DOHH2 (cell line): ENCODE data around the gene MC3R.
"Not testable (repeated sequence)": the region's sequence is repeated elsewhere in the genome, so short reads cannot be mapped to it uniquely, and the experiment has no call there.

Source experiments
- H3F3A ChIP-seq: fragments of 200-600 bp; sonication (generic), shearing (Covaris generic); 2 replicates; pipeline ENCODE4 v1.6.0; 2016; ENCODE audit warnings: antibody characterized with exemption, mild to moderate bottlenecking; ENCODE audit not compliant: control insufficient read depth, insufficient read depth
- H3K27ac ChIP-seq: fragments of 200-600 bp; sonication (generic); 2 replicates; pipeline ENCODE4 v1.5.1; 2014; ENCODE audit warnings: low read depth, mild to moderate bottlenecking, low read length, moderate library complexity
- H3K27me3 ChIP-seq: fragments of 200-600 bp; sonication (generic); 2 replicates; pipeline ENCODE4 v1.6.1; 2014; ENCODE audit warnings: mild to moderate bottlenecking, low read length, mixed read lengths; ENCODE audit not compliant: control insufficient read depth
- H3K36me3 ChIP-seq: fragments of 200-600 bp; sonication (generic); 2 replicates; pipeline ENCODE4 v1.6.1; 2014; ENCODE audit warnings: mild to moderate bottlenecking, low read length, moderate library complexity, mixed read lengths; ENCODE audit not compliant: control insufficient read depth
- H3K4me1 ChIP-seq: fragments of 200-600 bp; sonication (generic); 2 replicates; pipeline ENCODE4 v1.6.1; 2014; ENCODE audit warnings: mild to moderate bottlenecking, low read length, mixed read lengths; ENCODE audit not compliant: control insufficient read depth
- H3K4me2 ChIP-seq: fragments of 200-600 bp; sonication (generic); 2 replicates; pipeline ENCODE4 v1.6.0; 2014; ENCODE audit warnings: mild to moderate bottlenecking, low read length, moderate library complexity
- H3K4me3 ChIP-seq: fragments of 200-600 bp; sonication (generic); 2 replicates; pipeline ENCODE4 v1.5.1; 2014; ENCODE audit warnings: mild to moderate bottlenecking, low read length, mixed read lengths
- H3K79me2 ChIP-seq: fragments of 200-600 bp; sonication (generic); 2 replicates; pipeline ENCODE4 v1.6.1; 2014; ENCODE audit warnings: mild to moderate bottlenecking, low read length, mixed read lengths; ENCODE audit not compliant: control insufficient read depth
- H3K9me2 ChIP-seq: fragments of 200-600 bp; sonication (generic); replicated peaks from 2 replicates; pipeline ENCODE4 v1.6.1; 2014; ENCODE audit warnings: mild to moderate bottlenecking, low read length, mixed read lengths; ENCODE audit not compliant: control insufficient read depth
- H3K9me3 ChIP-seq: fragments of 200-600 bp; sonication (generic); 2 replicates; pipeline ENCODE4 v1.6.1; 2014; ENCODE audit warnings: antibody characterized with exemption, low read length, mixed read lengths; ENCODE audit not compliant: control insufficient read depth, insufficient read depth
- H4K20me1 ChIP-seq: fragments of 200-600 bp; sonication (generic); 2 replicates; pipeline ENCODE4 v1.6.0; 2014; ENCODE audit warnings: low read depth, mild to moderate bottlenecking, antibody characterized with exemption, low read length, moderate library complexity; ENCODE audit not compliant: control insufficient read depth, insufficient read depth
- EZH2phosphoT487 ChIP-seq: fragments of 200-600 bp; sonication (generic); IDR thresholded peaks from 2 replicates; pipeline ENCODE4 v1.6.1; 2017; ENCODE audit warnings: borderline replicate concordance, mild to moderate bottlenecking, antibody characterized with exemption, low read length, moderate library complexity, mixed read lengths
- TF ChIP-seq, protein P1 (sequence below): fragments of 200-600 bp; sonication (generic); IDR thresholded peaks from one replicate; pipeline ENCODE4 v1.5.1; 2014; ENCODE audit warnings: antibody characterized with exemption, mild to moderate bottlenecking, low read depth, low read length; ENCODE audit not compliant: poor library complexity, severe bottlenecking

The MC3R gene

GRCh38 chr20:56217829-56218228 is 30.7 kb upstream of the MC3R start:
- Histone ChIP-seq H3K4me3 (no peak overlapping the region), H3K9me3 (no peaks in the 10 kb centered on the region), H3K27ac (no peak overlapping the region), H3K4me1 (no peaks in the 10 kb centered on the region), H3K27me3 (no peaks in the 10 kb centered on the region), H3K4me2 (no peak overlapping the region), H3K36me3 (no peaks in the 10 kb centered on the region), H3K9me2 (no peaks in the 10 kb centered on the region), H3K79me2 (no peaks in the 10 kb centered on the region), H3F3A (no peaks in the 10 kb centered on the region), H4K20me1 (no peaks in the 10 kb centered on the region)
- TF ChIP-seq, protein P1, sequence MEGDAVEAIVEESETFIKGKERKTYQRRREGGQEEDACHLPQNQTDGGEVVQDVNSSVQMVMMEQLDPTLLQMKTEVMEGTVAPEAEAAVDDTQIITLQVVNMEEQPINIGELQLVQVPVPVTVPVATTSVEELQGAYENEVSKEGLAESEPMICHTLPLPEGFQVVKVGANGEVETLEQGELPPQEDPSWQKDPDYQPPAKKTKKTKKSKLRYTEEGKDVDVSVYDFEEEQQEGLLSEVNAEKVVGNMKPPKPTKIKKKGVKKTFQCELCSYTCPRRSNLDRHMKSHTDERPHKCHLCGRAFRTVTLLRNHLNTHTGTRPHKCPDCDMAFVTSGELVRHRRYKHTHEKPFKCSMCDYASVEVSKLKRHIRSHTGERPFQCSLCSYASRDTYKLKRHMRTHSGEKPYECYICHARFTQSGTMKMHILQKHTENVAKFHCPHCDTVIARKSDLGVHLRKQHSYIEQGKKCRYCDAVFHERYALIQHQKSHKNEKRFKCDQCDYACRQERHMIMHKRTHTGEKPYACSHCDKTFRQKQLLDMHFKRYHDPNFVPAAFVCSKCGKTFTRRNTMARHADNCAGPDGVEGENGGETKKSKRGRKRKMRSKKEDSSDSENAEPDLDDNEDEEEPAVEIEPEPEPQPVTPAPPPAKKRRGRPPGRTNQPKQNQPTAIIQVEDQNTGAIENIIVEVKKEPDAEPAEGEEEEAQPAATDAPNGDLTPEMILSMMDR: no peak
- TF ChIP-seq EZH2phosphoT487: no peak

DNA sequence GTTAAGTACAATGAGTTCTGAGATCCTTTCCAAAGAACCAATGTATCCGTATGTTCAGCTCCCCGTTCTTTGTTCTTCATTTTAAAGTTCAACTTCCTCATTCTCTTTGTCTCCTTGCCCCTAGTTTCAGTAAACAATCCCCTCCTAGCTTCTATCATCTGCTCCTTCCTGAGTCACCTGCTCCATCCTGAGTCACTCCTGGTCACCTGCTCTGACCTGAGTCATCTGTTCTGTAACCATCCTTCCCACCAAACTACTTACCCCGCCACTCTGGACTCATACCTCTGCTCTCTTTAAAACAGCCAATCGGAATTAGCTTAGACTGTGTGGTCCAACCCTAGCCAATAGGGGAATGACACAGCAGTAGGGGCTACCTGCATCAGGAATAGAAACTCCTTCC is 27.3 kb upstream of the MC3R start:
- H3F3A ChIP-seq, H3K79me2 ChIP-seq, H3K27me3 ChIP-seq, H3K4me1 ChIP-seq, H4K20me1 ChIP-seq, H3K27ac ChIP-seq, H3K9me2 ChIP-seq, H3K36me3 ChIP-seq, H3K4me2 ChIP-seq, H3K9me3 ChIP-seq, H3K4me3 ChIP-seq: not testable (repeated sequence)

DNA sequence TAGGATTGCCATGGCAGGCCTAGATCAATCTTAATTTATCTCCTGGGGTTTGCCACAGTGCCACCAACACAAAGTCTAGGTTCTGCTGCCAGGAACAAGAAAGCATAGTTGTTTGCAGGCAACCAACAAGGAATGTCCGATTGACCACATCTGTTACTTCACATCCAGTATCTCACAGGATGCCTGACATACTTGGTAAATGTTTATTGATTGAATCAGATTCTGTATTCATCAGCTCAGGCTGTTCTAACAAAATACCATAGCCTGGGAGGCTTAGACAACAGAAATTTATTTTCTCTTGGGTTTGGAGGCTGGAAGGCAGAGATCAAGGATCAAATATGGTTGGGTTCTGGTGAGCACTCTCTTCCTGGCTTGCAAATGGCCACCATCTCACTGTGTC is 26.3 kb upstream of the MC3R start:
- H3K4me1 ChIP-seq: no peaks in the 10 kb centered on the region
- TF ChIP-seq, protein P1: no peak
- TF ChIP-seq EZH2phosphoT487: no peak
- H3K27ac ChIP-seq: no peak overlapping the region
- H3K4me3 ChIP-seq: no peak overlapping the region
- H3K79me2 ChIP-seq: no peaks in the 10 kb centered on the region
- no peaks in the 10 kb centered on the region for H3K9me3 ChIP-seq
- H3K4me2 ChIP-seq: no peak overlapping the region
- H3K27me3 ChIP-seq: no peaks in the 10 kb centered on the region
- H3K9me2 ChIP-seq: no peaks in the 10 kb centered on the region
- H3K36me3 ChIP-seq: no peaks in the 10 kb centered on the region
- no peaks in the 10 kb centered on the region for H4K20me1 ChIP-seq
- no peaks in the 10 kb centered on the region for H3F3A ChIP-seq

GRCh38 chr20:56222945-56223344 is 25.6 kb upstream of the MC3R start:
- Histone ChIP-seq H3K9me2 (no peaks in the 10 kb centered on the region), H3K27me3 (no peaks in the 10 kb centered on the region), H3K36me3 (no peaks in the 10 kb centered on the region), H3K4me2 (no peak overlapping the region), H3F3A (no peaks in the 10 kb centered on the region), H4K20me1 (no peaks in the 10 kb centered on the region), H3K27ac (no peak overlapping the region), H3K4me3 (no peak overlapping the region), H3K79me2 (no peaks in the 10 kb centered on the region), H3K4me1 (no peaks in the 10 kb centered on the region), H3K9me3 (no peaks in the 10 kb centered on the region)
- TF ChIP-seq EZH2phosphoT487: no peak
- TF ChIP-seq, protein P1: no peak
